ENCODE measurements around the gene RAB11FIP4. TPM values are rescaled to one million over a fixed set of nuclear protein-coding genes. Genes with fewer than 3 reads are reported as not detected.

RAB11FIP4 gene
- total and polyA plus RNA-seq, 10 of the 15 experiments (the other 5 are each of a cell fraction or from before 2014, with no cell fraction given): 1.4 to 27.0 (median 17.6) TPM

DNA sequence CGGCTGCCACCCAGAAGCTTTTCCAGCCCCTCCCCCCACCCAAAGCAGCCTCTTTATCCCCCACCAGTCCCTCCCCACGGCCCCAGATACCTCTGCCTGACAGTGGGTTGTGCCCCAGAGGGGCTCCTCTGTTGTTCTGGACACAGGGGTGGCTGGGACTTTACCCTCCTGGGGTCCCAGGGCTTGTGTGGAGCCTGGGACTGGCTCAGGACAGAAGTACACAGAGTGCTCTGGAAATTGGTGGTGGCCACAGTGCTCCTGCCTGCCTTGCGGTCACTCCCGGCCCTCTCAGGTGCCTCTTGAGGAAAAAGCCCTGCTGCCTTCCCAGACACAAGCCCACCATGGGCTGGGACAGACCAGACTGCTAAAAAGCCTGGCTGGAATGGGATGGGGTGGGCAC lies 68.2 kb downstream of the RAB11FIP4 start:
- H3K79me2 ChIP-seq (ENCODE audit: control insufficient read depth, insufficient read depth, low read length): no peaks in the 10 kb centered on the region
- ATAC-seq (no peak), DNase-seq (ENCODE audit: low read depth, low spot score) (no peak), FAIRE-seq (no peak)
- H3K4me3 ChIP-seq: no peak overlapping the region
- no peak overlapping the region for H2AFZ ChIP-seq (ENCODE audit: control insufficient read depth, low read depth, low read length)
- no peaks in the 10 kb centered on the region for H4K20me1 ChIP-seq (ENCODE audit: control insufficient read depth, insufficient read depth)
- H3K9me3 ChIP-seq (replicated peaks; ENCODE audit: control insufficient read depth, insufficient read depth, low read length): no peaks in the 10 kb centered on the region
- 38% methylated on average over 4 of the region's 4 CpGs for WGBS (ENCODE audit: insufficient coverage, insufficient replicate concordance, low lambda C conversion rate, missing lambda C conversion rate)
- RAD21 ChIA-PET (ENCODE audit: unreplicated experiment): no interaction called here
- TF ChIP-seq DPF2 (IDR thresholded peaks at IDR 0.05): no peak
- no peak for TF ChIP-seq PBX3 (IDR thresholded peaks at IDR 0.05; ENCODE audit: insufficient replicate concordance, low read depth, low read length)
- no peak for TF ChIP-seq ZNF687 (IDR thresholded peaks at IDR 0.05)
- TF ChIP-seq CHD2 (IDR thresholded peaks at IDR 0.05; ENCODE audit: borderline replicate concordance, low read depth, low read length): no peak
- no peak for TF ChIP-seq RAD21 (IDR thresholded peaks at IDR 0.05; ENCODE audit: insufficient read depth, low read depth, low read length)
- TF ChIP-seq IKZF2 (IDR thresholded peaks at IDR 0.05): no peak
- no peak for TF ChIP-seq KDM1A (IDR thresholded peaks at IDR 0.05; ENCODE audit: borderline replicate concordance)
- no peak for TF ChIP-seq RCOR1 (conservative IDR thresholded peaks at IDR 0.05; ENCODE audit: low read depth, low read length)
- no peak for TF ChIP-seq TCF7 (IDR thresholded peaks at IDR 0.05; ENCODE audit: borderline replicate concordance)
- no peak for TF ChIP-seq ZBTB4 (CRISPR knock-in tag; IDR thresholded peaks at IDR 0.05)
- TF ChIP-seq MYC (IDR thresholded peaks at IDR 0.05; ENCODE audit: insufficient read depth, insufficient read length, insufficient replicate concordance, low read length, severe bottlenecking): no peak
- no peak for TF ChIP-seq MYB (IDR thresholded peaks at IDR 0.05; ENCODE audit: borderline replicate concordance, low read depth, low read length)
- TF ChIP-seq NR2C2 (IDR thresholded peaks at IDR 0.05; ENCODE audit: borderline replicate concordance, control insufficient read depth, insufficient read length, low read depth): no peak
- TF ChIP-seq, protein P1, sequence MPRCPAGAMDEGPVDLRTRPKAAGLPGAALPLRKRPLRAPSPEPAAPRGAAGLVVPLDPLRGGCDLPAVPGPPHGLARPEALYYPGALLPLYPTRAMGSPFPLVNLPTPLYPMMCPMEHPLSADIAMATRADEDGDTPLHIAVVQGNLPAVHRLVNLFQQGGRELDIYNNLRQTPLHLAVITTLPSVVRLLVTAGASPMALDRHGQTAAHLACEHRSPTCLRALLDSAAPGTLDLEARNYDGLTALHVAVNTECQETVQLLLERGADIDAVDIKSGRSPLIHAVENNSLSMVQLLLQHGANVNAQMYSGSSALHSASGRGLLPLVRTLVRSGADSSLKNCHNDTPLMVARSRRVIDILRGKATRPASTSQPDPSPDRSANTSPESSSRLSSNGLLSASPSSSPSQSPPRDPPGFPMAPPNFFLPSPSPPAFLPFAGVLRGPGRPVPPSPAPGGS (IDR thresholded peaks at IDR 0.05; ENCODE audit: borderline replicate concordance, insufficient read depth, low read depth, low read length, poor library complexity, severe bottlenecking): no peak
- no peaks in the 10 kb centered on the region for H3K4me1 ChIP-seq (ENCODE audit: control insufficient read depth, insufficient read depth, low read length)
- intact Hi-C loops (cut with micrococcal nuclease; ENCODE audit: unreplicated experiment): no loop called here
- no peaks in the 10 kb centered on the region; a peak in 1 of 4 replicates for H3K36me3 ChIP-seq (ENCODE audit: control insufficient read depth in 2 of 2, insufficient read depth in 2 of 2, low read length in 1 of 2)
- no peak overlapping the region for H3K4me2 ChIP-seq (ENCODE audit: control insufficient read depth, insufficient read depth)
- in situ Hi-C loops (cut with MboI): no loop called here
- no TSS peak for BruUV-seq (replicated peaks)
- H3K27ac ChIP-seq (ENCODE audit: control insufficient read depth, insufficient read depth): no peak overlapping the region
- SMC1A ChIA-PET (ENCODE audit: uncharacterized antibody, unreplicated experiment): no interaction called here
- POLR2A ChIA-PET: no interaction called here
- CTCF ChIA-PET: no interaction called here
- no peak overlapping the region for H3K9ac ChIP-seq (ENCODE audit: control insufficient read depth, insufficient read depth, low read length)
- no peaks in the 10 kb centered on the region for H3K27me3 ChIP-seq (replicated peaks in 1 of 2; ENCODE audit: control insufficient read depth in 2 of 2, insufficient read depth in 2 of 2, low read length in 1 of 2)
